HCT116 (cell line): ENCODE data around the gene IP6K2.

Experiments
- ATF3 ChIP-seq: IDR thresholded peaks from 2 replicates; pipeline ENCODE4 v1.6.1; 2012
- CTCF ChIP-seq, 3 experiments: fragments of 200-600 bp in 1 of 3; sonication (generic) in 1 of 3; IDR thresholded peaks in 2 of 3; conservative IDR thresholded peaks in 1 of 3; 2 replicates each; pipeline ENCODE4 v1.5.1; 2012 to 2017; ENCODE audit warnings: low read depth in 2 of 3, low read length in 2 of 3, antibody characterized with exemption in 1 of 3, borderline replicate concordance in 1 of 3, control low read depth in 1 of 3, mild to moderate bottlenecking in 1 of 3, mixed read lengths in 1 of 3, mixed run types in 1 of 3, moderate library complexity in 1 of 3; ENCODE audit not compliant: insufficient read depth in 1 of 3
- EZH2 ChIP-seq: fragments of 200-600 bp; sonication (generic); IDR thresholded peaks from 2 replicates; pipeline ENCODE4 v1.6.1; 2017; ENCODE audit warnings: antibody characterized with exemption, mixed run types
- EZH2phosphoT487 ChIP-seq: fragments of 200-600 bp; IDR thresholded peaks from 2 replicates; pipeline ENCODE4 v1.6.1; 2018; ENCODE audit warnings: antibody characterized with exemption, borderline replicate concordance
- MAX ChIP-seq: IDR thresholded peaks from 2 replicates; pipeline ENCODE4 v1.6.1; 2012
- POLR2A ChIP-seq: IDR thresholded peaks from 2 replicates; pipeline ENCODE4 v1.7.0; 2011; ENCODE audit warnings: borderline replicate concordance; ENCODE audit not compliant: insufficient read depth, insufficient read length; ENCODE audit errors: extremely low read depth
- RAD21 ChIP-seq: IDR thresholded peaks from 2 replicates; pipeline ENCODE4 v1.6.1; 2012; ENCODE audit warnings: low read depth, mild to moderate bottlenecking
- REST ChIP-seq: IDR thresholded peaks from 2 replicates; pipeline ENCODE4 v1.6.1; 2012; ENCODE audit warnings: low read depth
- SP1 ChIP-seq: IDR thresholded peaks from 2 replicates; pipeline ENCODE4 v1.6.1; 2012; ENCODE audit warnings: low read depth
- ZNF274 ChIP-seq: fragments of 200-500 bp; sonication (Bioruptor generic); IDR thresholded peaks from 2 replicates; pipeline ENCODE4 v1.6.1; 2014; ENCODE audit warnings: mild to moderate bottlenecking, low read depth, low read length, inconsistent platforms

- TF ChIP-seq MAX (no peak), CTCF (IDR thresholded peaks at IDR 0.05 in 2 of 3, conservative IDR thresholded peaks at IDR 0.05 in 1 of 3; ENCODE audit: borderline replicate concordance in 1 of 3, insufficient read depth in 1 of 3, low read depth in 2 of 3, low read length in 2 of 3) (no peak), REST (no peak), POLR2A (no peak), ATF3 (no peak), SP1 (no peak), EZH2phosphoT487 (no peak), RAD21 (no peak), ZNF274 (no peak), EZH2 (no peak)
These were observed 42.0 kb upstream of the IP6K2 start for GRCh38 chr3:48759071-48759470.
